Upper lobe of left lung (tissue), 4 donors: ENCODE measurements around the gene B3GNT2.
"Not testable (repeated sequence)": the region's sequence is repeated elsewhere in the genome, so short reads cannot be mapped to it uniquely, and the experiment has no call there.

Experiments used
- CTCF ChIP-seq, 6 experiments: fragments of 450-650 bp in 4 of 6; fragments of 200-600 bp in 2 of 6; sonication (generic) in 2 of 6; IDR thresholded peaks; one replicate each; pipeline ENCODE4 v1.5.1; 2016 to 2019; ENCODE audit warnings: antibody characterized with exemption in 6 of 6
- EP300 ChIP-seq, 4 donors: sonication (generic); formaldehyde crosslinking; IDR thresholded peaks; one replicate each; pipeline ENCODE4 v1.5.1; 2017; ENCODE audit warnings: antibody characterized with exemption in 4 of 4, control low read depth in 2 of 4
- POLR2A ChIP-seq, 4 donors: fragments of 450-650 bp; IDR thresholded peaks; one replicate each; pipeline ENCODE4 v1.5.1; 2016 to 2017; ENCODE audit warnings: antibody characterized with exemption in 4 of 4, mild to moderate bottlenecking in 2 of 4
- POLR2AphosphoS5 ChIP-seq, 2 donors: sonication (generic); formaldehyde crosslinking; IDR thresholded peaks; one replicate each; pipeline ENCODE4 v1.5.1; 2017; ENCODE audit warnings: antibody characterized with exemption in 2 of 2

GRCh38 chr2:62198854-62199253 is 2.9 kb downstream of the B3GNT2 start:
- TF ChIP-seq POLR2A, CTCF, POLR2AphosphoS5, EP300 (IDR thresholded peaks at IDR 0.05): not testable (repeated sequence)
